Measurements from ENCODE around the gene PRKN.

GRCh38 chr6:161673026-161673425 is 1054.5 kb downstream of the PRKN start:
- no peak for TF ChIP-seq CTCF (IDR thresholded peaks at IDR 0.05)
- no peak for TF ChIP-seq POLR2AphosphoS5 (IDR thresholded peaks at IDR 0.05)
- no peak for TF ChIP-seq POLR2A (IDR thresholded peaks at IDR 0.05)
